Thyroid gland (tissue), 4 donors: ENCODE data around the gene MAPRE2. TPM values are rescaled to one million over a fixed set of nuclear protein-coding genes. Genes with fewer than 3 reads are reported as not detected.

Experiments used
- DNase-seq, 2 donors: peaks; one replicate each; pipeline ENCODE4 v3.0.0-alpha.2; 2019
- H3K27ac ChIP-seq, 3 donors: fragments of 200-600 bp; sonication (generic); 1 replicate in 2 of 3; 2 replicates in 1 of 3; pipeline ENCODE4 v1.5.1; 2016 to 2019; ENCODE audit warnings: mild to moderate bottlenecking in 1 of 3, moderate library complexity in 1 of 3
- H3K27me3 ChIP-seq: fragments of 200-600 bp; sonication (generic); one replicate; pipeline ENCODE4 v1.5.1; 2019
- H3K36me3 ChIP-seq, 2 donors: fragments of 200-600 bp; sonication (generic); one replicate each; pipeline ENCODE4 v1.5.1; 2016 to 2019
- H3K4me1 ChIP-seq, 2 donors: fragments of 200-600 bp; sonication (generic); one replicate each; pipeline ENCODE4 v1.5.1; 2017 to 2019
- H3K4me3 ChIP-seq, 3 donors: fragments of 200-600 bp; sonication (generic); replicated peaks in 1 of 3; 1 replicate in 2 of 3; 2 replicates in 1 of 3; pipeline ENCODE4 v1.5.1; 2016; ENCODE audit warnings: mild to moderate bottlenecking in 1 of 3
- H3K9me3 ChIP-seq: fragments of 200-600 bp; sonication (generic); one replicate; pipeline ENCODE4 v1.5.1; 2017
- POLR2A ChIP-seq, 2 donors: fragments of 450-650 bp; IDR thresholded peaks; one replicate each; pipeline ENCODE4 v1.6.1; 2017; ENCODE audit warnings: antibody characterized with exemption in 2 of 2, mild to moderate bottlenecking in 2 of 2, moderate library complexity in 1 of 2
- WGBS, 2 donors: methylation state at CpG; one replicate each; pipeline ENCODE4 v1.1.5; 2017; 5-methylcytosine and 5-hydroxymethylcytosine counted together
- intact Hi-C: fragments of 100-400 bp; cut with DNase I; formaldehyde crosslinking; loops from one replicate; pipeline ENCODE4 v1.15.1; 2023
- total RNA-seq, 4 donors: library from RNA; depleted of rRNA; stranded (reverse); fragments of >200 nt; gene quantifications; one replicate each; pipeline ENCODE4 v1.2.3, GENCODE V29; 2016
- TF ChIP-seq, protein P1 (sequence below), 6 experiments: fragments of 200-600 bp in 3 of 6; fragments of 450-650 bp in 3 of 6; sonication (generic) in 3 of 6; IDR thresholded peaks; one replicate each; pipeline ENCODE4 v1.5.1; 2016 to 2019; ENCODE audit warnings: antibody characterized with exemption in 6 of 6, mild to moderate bottlenecking in 2 of 6, inconsistent platforms in 1 of 6, moderate library complexity in 1 of 6

The MAPRE2 gene
- total RNA-seq, 4 donors from 2014 or later: 22.6 to 38.1 (median 28.8) TPM

GRCh38 chr18:35041815-35042387 is 688 bp downstream of the MAPRE2 start:
- no peaks in the 10 kb centered on the region for H3K27me3 ChIP-seq
- peaks cover 17 to 18% of the 10 kb centered on the region in 2 donors for H3K4me1 ChIP-seq
- TF ChIP-seq POLR2A (IDR thresholded peaks at IDR 0.05): no peak
- TF ChIP-seq, protein P1, sequence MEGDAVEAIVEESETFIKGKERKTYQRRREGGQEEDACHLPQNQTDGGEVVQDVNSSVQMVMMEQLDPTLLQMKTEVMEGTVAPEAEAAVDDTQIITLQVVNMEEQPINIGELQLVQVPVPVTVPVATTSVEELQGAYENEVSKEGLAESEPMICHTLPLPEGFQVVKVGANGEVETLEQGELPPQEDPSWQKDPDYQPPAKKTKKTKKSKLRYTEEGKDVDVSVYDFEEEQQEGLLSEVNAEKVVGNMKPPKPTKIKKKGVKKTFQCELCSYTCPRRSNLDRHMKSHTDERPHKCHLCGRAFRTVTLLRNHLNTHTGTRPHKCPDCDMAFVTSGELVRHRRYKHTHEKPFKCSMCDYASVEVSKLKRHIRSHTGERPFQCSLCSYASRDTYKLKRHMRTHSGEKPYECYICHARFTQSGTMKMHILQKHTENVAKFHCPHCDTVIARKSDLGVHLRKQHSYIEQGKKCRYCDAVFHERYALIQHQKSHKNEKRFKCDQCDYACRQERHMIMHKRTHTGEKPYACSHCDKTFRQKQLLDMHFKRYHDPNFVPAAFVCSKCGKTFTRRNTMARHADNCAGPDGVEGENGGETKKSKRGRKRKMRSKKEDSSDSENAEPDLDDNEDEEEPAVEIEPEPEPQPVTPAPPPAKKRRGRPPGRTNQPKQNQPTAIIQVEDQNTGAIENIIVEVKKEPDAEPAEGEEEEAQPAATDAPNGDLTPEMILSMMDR (IDR thresholded peaks at IDR 0.05): no peak
- H3K36me3 ChIP-seq: no peaks in the 10 kb centered on the region
- DNase-seq: no peak
- WGBS, 2 donors: 5 to 6% methylated on average over 11 of the region's 11 CpGs
- peak overlapping the region; percentile 57 to 83 (median 76) for H3K27ac ChIP-seq
- H3K9me3 ChIP-seq: no peaks in the 10 kb centered on the region
- intact Hi-C loops: no loop called here
- H3K4me3 ChIP-seq: peak overlapping the region; percentile 16 to 95 (median 62)

- intact Hi-C loops: no loop called here
- Histone ChIP-seq H3K4me1 (peaks cover 17 to 18% of the 10 kb centered on the region in 2 donors), H3K27me3 (no peaks in the 10 kb centered on the region), H3K27ac (peak overlapping the region; percentile 19 to 83 (median 42)), H3K4me3 (peak overlapping the region in 1 of 3 donors; percentile 62), H3K36me3 (no peaks in the 10 kb centered on the region), H3K9me3 (no peaks in the 10 kb centered on the region)
- WGBS, 2 donors: 67 to 68% methylated on average over 5 of the region's 5 CpGs
- no peak for DNase-seq
- TF ChIP-seq POLR2A (IDR thresholded peaks at IDR 0.05): no peak
- TF ChIP-seq, protein P1 (IDR thresholded peaks at IDR 0.05): no peak
These were observed 1.3 kb downstream of the MAPRE2 start for GRCh38 chr18:35042389-35043071.

GRCh38 chr18:35043207-35043606 is 2.0 kb downstream of the MAPRE2 start:
- WGBS, 2 donors: 57 to 68% methylated on average over 5 of the region's 5 CpGs
- Histone ChIP-seq H3K27me3 (no peaks in the 10 kb centered on the region), H3K27ac (peak overlapping the region; percentile 19 to 83 (median 42)), H3K4me3 (peak overlapping the region in 1 of 3 donors; percentile 62), H3K36me3 (no peaks in the 10 kb centered on the region), H3K9me3 (no peaks in the 10 kb centered on the region), H3K4me1 (peaks cover 17 to 22% of the 10 kb centered on the region in 2 donors)
- no peak for DNase-seq
- TF ChIP-seq, protein P1 (IDR thresholded peaks at IDR 0.05): no peak
- TF ChIP-seq POLR2A (IDR thresholded peaks at IDR 0.05): no peak
- intact Hi-C loops: no loop called here

DNA sequence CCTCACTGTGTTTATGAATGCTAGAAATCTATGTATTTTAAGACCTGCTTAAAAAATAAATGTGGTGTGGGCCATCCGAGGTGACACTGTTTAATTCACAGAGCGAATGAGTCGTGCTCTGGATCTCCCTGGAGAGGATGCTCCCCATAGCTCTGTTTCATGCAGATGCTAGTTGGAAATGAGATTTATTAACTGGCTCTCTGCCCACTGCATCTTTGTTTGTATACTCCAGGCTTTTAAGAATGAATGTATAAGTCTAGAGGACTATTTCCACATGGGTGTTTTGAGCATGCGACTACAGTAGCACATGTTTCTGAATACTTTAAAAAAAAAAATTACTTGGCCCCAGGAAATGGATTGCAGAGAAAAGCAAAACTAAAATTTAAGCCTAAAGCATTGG is 3.9 kb downstream of the MAPRE2 start:
- intact Hi-C loops: no loop called here
- Histone ChIP-seq H3K9me3 (no peaks in the 10 kb centered on the region), H3K27me3 (no peaks in the 10 kb centered on the region), H3K4me1 (peaks cover 26% of the 10 kb centered on the region in 2 donors), H3K36me3 (no peaks in the 10 kb centered on the region), H3K4me3 (no peak overlapping the region), H3K27ac (peak overlapping the region in 1 of 3 donors; percentile 7)
- TF ChIP-seq, protein P1 (IDR thresholded peaks at IDR 0.05): no peak
- TF ChIP-seq POLR2A (IDR thresholded peaks at IDR 0.05): no peak
- 65 to 79% methylated on average over 4 of the region's 4 CpGs for WGBS, 2 donors
- no peak for DNase-seq

DNA sequence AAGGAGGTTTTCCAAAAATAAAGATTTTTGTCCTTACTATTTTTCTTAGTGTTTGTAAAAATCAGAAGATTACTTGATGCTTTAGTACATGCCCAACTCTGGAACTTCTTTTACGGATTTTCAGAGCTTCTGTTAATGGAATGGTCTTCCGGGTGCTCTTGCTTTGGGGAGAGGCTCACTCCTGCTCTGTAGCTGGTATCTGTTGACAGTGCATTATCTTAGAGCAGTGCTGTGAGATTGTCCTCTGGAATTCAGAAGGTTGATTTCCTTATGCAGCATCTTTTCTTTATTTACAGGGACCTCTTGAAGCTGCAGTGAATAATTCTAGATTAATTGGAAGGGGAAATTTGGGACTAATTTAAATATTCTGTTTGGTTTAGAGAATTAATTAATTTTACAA is 4.6 kb downstream of the MAPRE2 start:
- Histone ChIP-seq H3K4me3 (no peak overlapping the region), H3K27me3 (no peaks in the 10 kb centered on the region), H3K36me3 (no peaks in the 10 kb centered on the region), H3K4me1 (peaks cover 23 to 31% of the 10 kb centered on the region in 2 donors), H3K27ac (peak overlapping the region in 1 of 3 donors; percentile 12), H3K9me3 (no peaks in the 10 kb centered on the region)
- DNase-seq: no peak
- WGBS, 2 donors: 71 to 79% methylated on average over 2 of the region's 2 CpGs
- TF ChIP-seq POLR2A (IDR thresholded peaks at IDR 0.05): no peak
- TF ChIP-seq, protein P1 (IDR thresholded peaks at IDR 0.05): no peak
- intact Hi-C loops: no loop called here
